CD4-positive, alpha-beta T cell (primary cell): ENCODE data around the gene CHRM5. TPM values are rescaled to one million over a fixed set of nuclear protein-coding genes. Genes with fewer than 3 reads are reported as not detected.

Source experiments
- ATAC-seq: fragments of 200-7000 bp; cut with Tn5 transposase; one replicate; pipeline ENCODE4 v1.10.0; 2022; ENCODE audit warnings: mild to moderate bottlenecking; ENCODE audit not compliant: poor library complexity
- CTCF ChIA-PET: fragments of 350-600 bp; sonication (Branson Sonifier 250); formaldehyde crosslinking; loops from one replicate; lab custom pipeline; 2021; ENCODE audit warnings: antibody characterized with exemption, inconsistent platforms; lab: Charles Lee
- POLR2A ChIA-PET: fragments of 350-600 bp; sonication (Branson Sonifier 250); formaldehyde crosslinking; loops from one replicate; lab custom pipeline; 2021; ENCODE audit warnings: antibody characterized with exemption, inconsistent platforms; lab: Charles Lee
- DNase-seq, 14 experiments: peaks; one replicate each; pipeline ENCODE4 v3.0.0-alpha.2; 2013 to 2020; ENCODE audit warnings: mixed read lengths in 2 of 14
- H3K27ac ChIP-seq, 2 donors: one replicate each; pipeline versions ENCODE4 v1.5.1 to v1.7.0; 2013; ENCODE audit warnings: low read length in 2 of 2, low read depth in 1 of 2, mild to moderate bottlenecking in 1 of 2
- H3K27me3 ChIP-seq, 2 experiments: 1 replicate in 1 of 2; 2 replicates in 1 of 2; pipeline versions ENCODE4 v1.6.1 to v1.7.0; 2013; ENCODE audit warnings: low read length in 2 of 2, control low read depth in 1 of 2, mild to moderate bottlenecking in 1 of 2, moderate library complexity in 1 of 2; ENCODE audit not compliant: insufficient read depth in 2 of 2, control insufficient read depth in 1 of 2
- H3K36me3 ChIP-seq: one replicate; pipeline ENCODE4 v1.6.1; 2013; ENCODE audit warnings: low read length, control low read depth; ENCODE audit not compliant: insufficient read depth
- H3K4me1 ChIP-seq: one replicate; pipeline ENCODE4 v1.6.1; 2013; ENCODE audit warnings: low read length, control low read depth; ENCODE audit not compliant: insufficient read depth
- H3K4me3 ChIP-seq: one replicate; pipeline ENCODE4 v1.5.1; 2013; ENCODE audit warnings: mild to moderate bottlenecking, low read length, moderate library complexity
- H3K9me3 ChIP-seq, 2 experiments: 1 replicate in 1 of 2; 2 replicates in 1 of 2; pipeline versions ENCODE4 v1.6.1 to v1.7.0; 2013; ENCODE audit warnings: low read length in 2 of 2, mild to moderate bottlenecking in 2 of 2, control low read depth in 1 of 2, moderate library complexity in 1 of 2; ENCODE audit not compliant: control insufficient read depth in 1 of 2, insufficient read depth in 1 of 2
- H3K27ac Mint-ChIP-seq: one replicate; pipeline ENCODE4 v1.8.0; 2020; ENCODE audit warnings: mixed read lengths
- H3K27me3 Mint-ChIP-seq: one replicate; pipeline ENCODE4 v1.8.0; 2021; ENCODE audit warnings: mixed read lengths
- H3K36me3 Mint-ChIP-seq: one replicate; pipeline ENCODE4 v1.8.0; 2021; ENCODE audit warnings: low read depth, mixed read lengths
- H3K4me1 Mint-ChIP-seq: one replicate; pipeline ENCODE4 v1.8.0; 2021; ENCODE audit warnings: low read depth, mixed read lengths
- H3K4me3 Mint-ChIP-seq: one replicate; pipeline ENCODE4 v1.8.0; 2020; ENCODE audit warnings: mild to moderate bottlenecking, mixed read lengths
- H3K9me3 Mint-ChIP-seq: one replicate; pipeline ENCODE4 v1.8.0; 2020; ENCODE audit warnings: mixed read lengths
- intact Hi-C, 2 experiments: fragments of 100-400 bp; cut with DNase I in 1 of 2; cut with micrococcal nuclease in 1 of 2; formaldehyde crosslinking; loops; one replicate each; pipeline versions ENCODE4 v1.15.1 to v1.9.0; 2023 to 2025; cut with DNase I, micrococcal nuclease
- total RNA-seq, 174 experiments: library from RNA in 2 of 174; stranded (reverse) in 2 of 174; gene quantifications; one replicate each; pipeline ENCODE4 v1.2.3 and lab custom pipeline; 2021 to 2026
- TF ChIP-seq, protein P1 (sequence below): fragments of 200-600 bp; IDR thresholded peaks from one replicate; pipeline ENCODE4 v1.8.0; 2022; ENCODE audit warnings: antibody characterized with exemption, mild to moderate bottlenecking

CHRM5 gene
- total RNA-seq, 2 experiments from 2014 or later: not detected

DNA sequence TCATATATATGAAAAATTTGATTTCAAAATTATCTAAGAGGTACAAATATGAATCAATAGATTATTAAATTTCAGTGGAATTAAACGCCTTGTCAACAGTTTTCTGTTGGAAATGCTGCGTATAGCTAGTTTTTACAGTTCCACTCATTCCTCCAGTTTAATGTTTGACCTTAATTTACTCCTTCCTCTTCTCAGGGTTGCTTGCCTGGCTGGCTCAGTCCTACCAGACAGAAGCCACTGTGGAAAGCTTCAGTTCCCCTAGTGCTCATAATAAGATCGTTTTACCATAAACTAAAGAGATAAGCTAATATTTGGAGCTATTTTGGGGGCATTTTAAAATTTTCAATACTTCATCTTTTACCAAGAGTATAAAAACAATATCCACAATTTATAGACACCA, 110.6 kb downstream of the CHRM5 start:
- H3K4me3 Mint-ChIP-seq: no peak overlapping the region
- CTCF ChIA-PET: interaction anchor here (0.7 kb wide), 1 partner anchor 509 kb away, joined by 3 read pairs; no protein-coding TSS in a partner anchor
- Histone ChIP-seq H3K27ac (no peak overlapping the region), H3K36me3 (peaks cover 7% of the 10 kb centered on the region), H3K27me3 (no peaks in the 10 kb centered on the region), H3K4me1 (no peaks in the 10 kb centered on the region), H3K9me3 (no peaks in the 10 kb centered on the region), H3K4me3 (no peak overlapping the region)
- no peaks in the 10 kb centered on the region for H3K27me3 Mint-ChIP-seq
- TF ChIP-seq, protein P1, sequence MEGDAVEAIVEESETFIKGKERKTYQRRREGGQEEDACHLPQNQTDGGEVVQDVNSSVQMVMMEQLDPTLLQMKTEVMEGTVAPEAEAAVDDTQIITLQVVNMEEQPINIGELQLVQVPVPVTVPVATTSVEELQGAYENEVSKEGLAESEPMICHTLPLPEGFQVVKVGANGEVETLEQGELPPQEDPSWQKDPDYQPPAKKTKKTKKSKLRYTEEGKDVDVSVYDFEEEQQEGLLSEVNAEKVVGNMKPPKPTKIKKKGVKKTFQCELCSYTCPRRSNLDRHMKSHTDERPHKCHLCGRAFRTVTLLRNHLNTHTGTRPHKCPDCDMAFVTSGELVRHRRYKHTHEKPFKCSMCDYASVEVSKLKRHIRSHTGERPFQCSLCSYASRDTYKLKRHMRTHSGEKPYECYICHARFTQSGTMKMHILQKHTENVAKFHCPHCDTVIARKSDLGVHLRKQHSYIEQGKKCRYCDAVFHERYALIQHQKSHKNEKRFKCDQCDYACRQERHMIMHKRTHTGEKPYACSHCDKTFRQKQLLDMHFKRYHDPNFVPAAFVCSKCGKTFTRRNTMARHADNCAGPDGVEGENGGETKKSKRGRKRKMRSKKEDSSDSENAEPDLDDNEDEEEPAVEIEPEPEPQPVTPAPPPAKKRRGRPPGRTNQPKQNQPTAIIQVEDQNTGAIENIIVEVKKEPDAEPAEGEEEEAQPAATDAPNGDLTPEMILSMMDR: no peak
- intact Hi-C loops: no loop called here
- peaks cover 15% of the 10 kb centered on the region for H3K36me3 Mint-ChIP-seq
- POLR2A ChIA-PET: no interaction called here
- no peaks in the 10 kb centered on the region for H3K9me3 Mint-ChIP-seq
- no peak overlapping the region for H3K27ac Mint-ChIP-seq
- DNase-seq (no peak), ATAC-seq (no peak)
- H3K4me1 Mint-ChIP-seq: no peaks in the 10 kb centered on the region

DNA sequence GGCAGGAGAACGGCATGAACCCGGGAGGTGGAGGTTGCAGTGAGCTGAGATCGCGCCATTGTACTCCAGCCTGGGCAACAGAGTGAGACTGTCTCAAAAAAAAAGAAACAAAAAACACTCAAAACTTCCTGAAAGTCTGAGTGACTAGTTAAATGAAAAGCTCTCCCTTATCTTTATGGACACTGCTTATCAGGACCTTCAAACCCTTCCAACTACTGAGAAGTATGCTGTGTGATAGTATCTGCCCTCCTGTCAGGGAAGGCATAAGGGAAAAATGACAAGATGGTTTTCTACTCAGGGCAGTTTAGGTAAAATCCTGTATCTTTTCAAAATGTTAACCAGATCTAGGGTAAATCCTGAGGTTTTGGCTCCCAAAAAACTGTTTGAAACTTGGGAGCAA, 111.6 kb downstream of the CHRM5 start:
- no peak overlapping the region for H3K27ac Mint-ChIP-seq
- H3K4me3 Mint-ChIP-seq: no peak overlapping the region
- no peak for DNase-seq
- Histone ChIP-seq H3K4me3 (no peak overlapping the region), H3K4me1 (no peaks in the 10 kb centered on the region), H3K36me3 (peaks cover 13% of the 10 kb centered on the region), H3K27ac (no peak overlapping the region), H3K9me3 (no peaks in the 10 kb centered on the region), H3K27me3 (no peaks in the 10 kb centered on the region)
- no peaks in the 10 kb centered on the region for H3K27me3 Mint-ChIP-seq
- H3K36me3 Mint-ChIP-seq: peaks cover 21% of the 10 kb centered on the region
- no peak for ATAC-seq
- intact Hi-C loops: no loop called here
- ChIA-PET POLR2A (no interaction called here), CTCF (no interaction called here)
- no peaks in the 10 kb centered on the region for H3K9me3 Mint-ChIP-seq
- TF ChIP-seq, protein P1: no peak
- no peaks in the 10 kb centered on the region for H3K4me1 Mint-ChIP-seq

DNA sequence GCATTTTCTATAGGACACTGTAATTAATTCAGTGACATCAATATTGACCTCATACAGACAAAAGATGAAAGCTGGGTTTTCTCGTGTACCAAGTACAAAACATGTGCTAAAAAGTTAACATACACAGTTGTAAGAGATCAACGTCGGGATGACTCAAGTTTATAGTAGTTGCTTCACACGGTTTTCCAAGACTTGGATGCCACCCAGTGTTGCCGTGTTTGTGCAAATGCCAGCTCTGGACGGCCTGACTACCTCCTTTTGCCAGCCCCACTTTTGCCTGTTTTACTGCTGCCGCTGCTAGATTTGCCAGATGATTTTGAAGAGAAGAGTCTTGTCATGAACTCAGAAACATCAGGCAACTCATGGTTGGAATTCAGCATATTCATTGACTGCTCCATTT, 115.8 kb downstream of the CHRM5 start:
- Mint-ChIP-seq H3K36me3 (peaks cover 55% of the 10 kb centered on the region), H3K9me3 (no peaks in the 10 kb centered on the region), H3K4me3 (no peak overlapping the region), H3K27ac (no peak overlapping the region), H3K4me1 (no peaks in the 10 kb centered on the region), H3K27me3 (no peaks in the 10 kb centered on the region)
- Histone ChIP-seq H3K27ac (no peak overlapping the region), H3K9me3 (no peaks in the 10 kb centered on the region), H3K4me3 (no peak overlapping the region), H3K27me3 (no peaks in the 10 kb centered on the region), H3K36me3 (peaks cover 52% of the 10 kb centered on the region), H3K4me1 (no peaks in the 10 kb centered on the region)
- TF ChIP-seq, protein P1: no peak
- ChIA-PET CTCF (no interaction called here), POLR2A (no interaction called here)
- ATAC-seq (no peak), DNase-seq (no peak)
- intact Hi-C loops: no loop called here
